ENCODE measurements around the gene WDR70. TPM values are rescaled to one million over a fixed set of nuclear protein-coding genes. Genes with fewer than 3 reads are reported as not detected.

WDR70 gene
- total RNA-seq, 4 donors from 2014 or later = 20.0 to 60.0 (median 23.0) TPM

- WGBS = 85% methylated on average over 8 of the region's 8 CpGs
- no peak for TF ChIP-seq EP300 (IDR thresholded peaks at IDR 0.05)
- TF ChIP-seq POLR2AphosphoS5 (IDR thresholded peaks at IDR 0.05) = no peak
- Histone ChIP-seq H3K27me3 (no peaks in the 10 kb centered on the region), H3K36me3 (peaks cover 43% of the 10 kb centered on the region), H3K4me3 (no peak overlapping the region), H3K9me3 (no peaks in the 10 kb centered on the region), H3K27ac (no peak overlapping the region), H3K4me1 (no peaks in the 10 kb centered on the region)
- no peak for DNase-seq (ENCODE audit: low spot score in 2 of 2)
Measured at GRCh38 chr5:37723162-37723961, 344.2 kb downstream of the WDR70 start.

GRCh38 chr5:37724395-37725125 is 345.4 kb downstream of the WDR70 start:
- Histone ChIP-seq H3K9me3 (no peaks in the 10 kb centered on the region), H3K4me3 (no peak overlapping the region), H3K27me3 (no peaks in the 10 kb centered on the region), H3K36me3 (peaks cover 54% of the 10 kb centered on the region), H3K4me1 (no peaks in the 10 kb centered on the region), H3K27ac (no peak overlapping the region)
- no peak for DNase-seq (ENCODE audit: low spot score in 2 of 2)
- TF ChIP-seq CTCF (IDR thresholded peaks at IDR 0.05) (no peak), EP300 (IDR thresholded peaks at IDR 0.05) (no peak), POLR2A (IDR thresholded peaks at IDR 0.05) (no peak), POLR2AphosphoS5 (IDR thresholded peaks at IDR 0.05) (no peak)
- WGBS = 90% methylated on average over 8 of the region's 8 CpGs

DNA sequence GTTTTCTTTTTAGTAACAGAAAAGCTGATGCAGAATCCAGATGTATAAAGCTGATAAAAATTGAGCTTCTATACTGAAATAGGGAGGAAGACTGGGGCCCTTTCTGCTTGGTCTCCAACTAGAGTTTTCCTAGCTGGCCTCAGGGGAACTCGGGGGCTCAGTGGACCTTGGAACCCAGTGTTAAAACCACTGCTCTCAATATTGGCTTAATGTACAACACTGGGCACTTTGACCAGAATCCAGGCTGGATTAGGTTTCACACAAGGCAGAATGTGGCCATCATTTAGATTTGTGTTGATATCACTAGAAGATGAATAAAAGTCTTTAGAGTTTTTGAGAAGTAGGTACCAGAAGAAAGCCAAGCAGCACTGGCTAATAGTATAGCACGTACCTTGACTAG is 346.1 kb downstream of the WDR70 start:
- WGBS = 93% methylated on average over 2 of the region's 2 CpGs
- H3K4me1 ChIP-seq = no peaks in the 10 kb centered on the region
- no peaks in the 10 kb centered on the region for H3K27me3 ChIP-seq
- no peak overlapping the region for H3K4me3 ChIP-seq
- no peak for TF ChIP-seq CTCF (IDR thresholded peaks at IDR 0.05)
- no peak for TF ChIP-seq POLR2AphosphoS5 (IDR thresholded peaks at IDR 0.05)
- no peak for TF ChIP-seq EP300 (IDR thresholded peaks at IDR 0.05)
- no peak for TF ChIP-seq POLR2A (IDR thresholded peaks at IDR 0.05)
- DNase-seq (ENCODE audit: low spot score in 2 of 2) = no peak
- H3K27ac ChIP-seq = no peak overlapping the region
- no peaks in the 10 kb centered on the region for H3K9me3 ChIP-seq
- H3K36me3 ChIP-seq = peaks cover 55% of the 10 kb centered on the region

DNA sequence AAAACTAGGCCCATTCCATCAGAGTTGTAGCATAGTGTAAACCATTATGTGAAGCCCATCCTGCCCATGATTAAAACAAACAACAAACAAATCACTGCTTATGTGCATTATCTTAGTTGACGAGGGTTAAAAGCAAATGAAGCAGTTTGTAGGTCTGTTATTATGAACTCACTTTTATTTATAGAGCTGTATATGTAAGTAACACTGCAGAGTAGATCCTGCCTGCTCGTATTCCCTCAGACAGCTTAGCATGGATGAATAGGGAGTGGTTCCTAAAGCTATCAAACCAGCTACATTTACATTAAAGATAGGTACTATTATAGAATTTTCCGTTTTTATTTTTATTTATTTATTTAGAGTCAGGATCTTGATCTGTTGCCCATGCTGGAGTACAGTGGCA is 348.1 kb downstream of the WDR70 start:
- WGBS = 89% methylated on average over 3 of the region's 3 CpGs
- DNase-seq (ENCODE audit: low spot score in 2 of 2) = no peak
- TF ChIP-seq POLR2AphosphoS5 (IDR thresholded peaks at IDR 0.05) (no peak), POLR2A (IDR thresholded peaks at IDR 0.05) (no peak), CTCF (IDR thresholded peaks at IDR 0.05) (no peak), EP300 (IDR thresholded peaks at IDR 0.05) (no peak)
- Histone ChIP-seq H3K9me3 (no peaks in the 10 kb centered on the region), H3K4me3 (no peak overlapping the region), H3K4me1 (no peaks in the 10 kb centered on the region), H3K27ac (no peak overlapping the region), H3K36me3 (peaks cover 56% of the 10 kb centered on the region), H3K27me3 (no peaks in the 10 kb centered on the region)

- TF ChIP-seq POLR2A (IDR thresholded peaks at IDR 0.05) (no peak), POLR2AphosphoS5 (IDR thresholded peaks at IDR 0.05) (no peak), CTCF (IDR thresholded peaks at IDR 0.05) (no peak), EP300 (IDR thresholded peaks at IDR 0.05) (no peak)
- Histone ChIP-seq H3K27me3 (no peaks in the 10 kb centered on the region), H3K36me3 (peaks cover 41% of the 10 kb centered on the region), H3K27ac (no peak overlapping the region), H3K4me3 (no peak overlapping the region), H3K9me3 (no peaks in the 10 kb centered on the region), H3K4me1 (no peaks in the 10 kb centered on the region)
- 98% methylated on average over 3 of the region's 3 CpGs for WGBS
- no peak for DNase-seq (ENCODE audit: low spot score in 2 of 2)
Measured at GRCh38 chr5:37730896-37731455, 351.9 kb downstream of the WDR70 start.

Data from suprapubic skin (tissue), 4 donors.